ENCODE data around the gene TRDN. TPM values are rescaled to one million over a fixed set of nuclear protein-coding genes. Genes with fewer than 3 reads are reported as not detected.

TRDN gene
- total and polyA plus RNA-seq, 2 experiments from 2014 or later: 0.10 to 0.48 TPM

DNA sequence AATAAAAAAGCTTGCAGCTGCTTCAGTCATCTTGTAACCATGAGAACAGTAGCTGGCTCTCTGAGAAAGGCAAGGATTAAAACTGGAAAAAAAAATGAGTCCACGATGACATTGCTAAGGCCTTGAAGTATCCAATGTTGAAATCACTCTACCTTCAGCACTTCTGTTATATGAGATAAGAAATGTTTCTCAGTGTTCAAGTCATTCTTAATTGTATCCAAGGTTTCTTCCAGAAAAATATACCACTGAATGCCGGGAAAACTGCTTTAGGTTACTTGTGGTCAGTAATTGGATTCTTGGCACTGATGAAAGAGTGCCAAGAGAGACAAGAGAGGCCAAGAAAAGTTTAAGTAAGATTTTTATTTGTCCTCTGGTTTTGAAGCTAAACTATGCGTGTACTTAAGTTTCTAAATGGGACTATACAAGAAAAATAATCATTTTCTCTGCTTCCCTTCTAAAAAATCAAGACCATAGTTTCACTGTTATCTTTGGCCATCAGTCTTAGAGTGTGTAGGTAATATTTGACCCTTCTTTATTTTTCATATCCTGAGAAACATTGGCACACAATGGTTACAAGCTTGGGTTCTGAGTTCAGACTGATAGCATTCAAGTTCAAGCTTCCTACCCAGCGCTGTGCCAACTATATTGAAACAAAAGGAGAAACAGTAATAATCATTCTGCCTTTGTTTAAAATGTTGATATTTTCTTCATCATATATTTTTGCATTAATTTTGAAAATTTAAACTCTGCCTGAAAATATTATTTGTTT is 84.6 kb downstream of the TRDN start:
- Histone ChIP-seq H3K9me3 (ENCODE audit: low read depth) (no peaks in the 10 kb centered on the region), H3K4me3 (no peak overlapping the region), H4K20me1 (ENCODE audit: insufficient read depth, poor library complexity, severe bottlenecking) (no peaks in the 10 kb centered on the region), H3K4me2 (no peak overlapping the region), H3K4me1 (ENCODE audit: insufficient read depth) (no peaks in the 10 kb centered on the region), H3K27ac (no peak overlapping the region), H3K36me3 (replicated peaks; ENCODE audit: insufficient read depth, low read depth) (no peaks in the 10 kb centered on the region), H3K9me2 (replicated peaks; ENCODE audit: insufficient read depth) (no peaks in the 10 kb centered on the region), H2AFZ (no peak overlapping the region), H3K79me2 (no peaks in the 10 kb centered on the region), H3K27me3 (no peaks in the 10 kb centered on the region)
- TF ChIP-seq, protein P1, sequence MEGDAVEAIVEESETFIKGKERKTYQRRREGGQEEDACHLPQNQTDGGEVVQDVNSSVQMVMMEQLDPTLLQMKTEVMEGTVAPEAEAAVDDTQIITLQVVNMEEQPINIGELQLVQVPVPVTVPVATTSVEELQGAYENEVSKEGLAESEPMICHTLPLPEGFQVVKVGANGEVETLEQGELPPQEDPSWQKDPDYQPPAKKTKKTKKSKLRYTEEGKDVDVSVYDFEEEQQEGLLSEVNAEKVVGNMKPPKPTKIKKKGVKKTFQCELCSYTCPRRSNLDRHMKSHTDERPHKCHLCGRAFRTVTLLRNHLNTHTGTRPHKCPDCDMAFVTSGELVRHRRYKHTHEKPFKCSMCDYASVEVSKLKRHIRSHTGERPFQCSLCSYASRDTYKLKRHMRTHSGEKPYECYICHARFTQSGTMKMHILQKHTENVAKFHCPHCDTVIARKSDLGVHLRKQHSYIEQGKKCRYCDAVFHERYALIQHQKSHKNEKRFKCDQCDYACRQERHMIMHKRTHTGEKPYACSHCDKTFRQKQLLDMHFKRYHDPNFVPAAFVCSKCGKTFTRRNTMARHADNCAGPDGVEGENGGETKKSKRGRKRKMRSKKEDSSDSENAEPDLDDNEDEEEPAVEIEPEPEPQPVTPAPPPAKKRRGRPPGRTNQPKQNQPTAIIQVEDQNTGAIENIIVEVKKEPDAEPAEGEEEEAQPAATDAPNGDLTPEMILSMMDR (IDR thresholded peaks at IDR 0.05; ENCODE audit: poor library complexity): no peak
- no peak for TF ChIP-seq EZH2 (IDR thresholded peaks at IDR 0.05; ENCODE audit: borderline replicate concordance)
- no peak for TF ChIP-seq EZH2phosphoT487 (IDR thresholded peaks at IDR 0.05; ENCODE audit: low read depth, severe bottlenecking, unreplicated experiment)
- DNase-seq (ENCODE audit: low spot score): no peak
- WGBS (ENCODE audit: low lambda C conversion rate, missing lambda C conversion rate): 52% methylated on average over 4 of the region's 4 CpGs

DNA sequence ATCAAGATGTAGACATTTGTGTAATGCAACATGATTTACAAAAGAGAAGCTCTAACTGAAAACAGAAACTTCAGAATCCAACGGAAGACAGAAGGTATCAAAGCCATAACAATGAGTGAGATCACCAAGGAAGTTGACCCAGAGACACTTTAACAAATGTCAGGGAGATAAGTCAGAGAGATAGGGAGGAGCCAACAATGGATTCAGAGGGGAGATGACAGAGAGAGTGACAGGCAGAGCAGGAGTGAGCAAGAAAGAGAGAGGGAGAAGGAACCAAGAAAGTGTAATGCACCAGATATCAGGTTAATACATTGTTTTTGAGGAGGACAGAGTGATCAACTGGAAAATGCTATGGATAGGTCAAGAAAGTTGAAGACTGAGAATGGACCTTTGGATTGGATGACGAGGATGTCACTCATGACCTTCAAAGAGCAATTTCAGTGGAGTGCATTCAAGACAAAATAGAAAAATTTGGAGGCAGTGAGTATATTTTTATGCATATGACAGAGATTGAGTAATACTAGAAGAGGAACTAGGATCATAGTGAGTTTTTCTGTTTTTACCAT is 86.6 kb downstream of the TRDN start:
- Histone ChIP-seq H4K20me1 (ENCODE audit: insufficient read depth, poor library complexity, severe bottlenecking) (no peaks in the 10 kb centered on the region), H3K9me3 (ENCODE audit: low read depth) (no peaks in the 10 kb centered on the region), H3K27me3 (no peaks in the 10 kb centered on the region), H3K36me3 (replicated peaks; ENCODE audit: insufficient read depth, low read depth) (no peaks in the 10 kb centered on the region), H2AFZ (no peak overlapping the region), H3K4me1 (ENCODE audit: insufficient read depth) (no peaks in the 10 kb centered on the region), H3K9me2 (replicated peaks; ENCODE audit: insufficient read depth) (no peaks in the 10 kb centered on the region), H3K4me2 (no peak overlapping the region), H3K4me3 (no peak overlapping the region), H3K79me2 (no peaks in the 10 kb centered on the region), H3K27ac (no peak overlapping the region)
- 78% methylated on average over 2 of the region's 2 CpGs for WGBS (ENCODE audit: low lambda C conversion rate, missing lambda C conversion rate)
- TF ChIP-seq, protein P1 (IDR thresholded peaks at IDR 0.05; ENCODE audit: poor library complexity): no peak
- TF ChIP-seq EZH2phosphoT487 (IDR thresholded peaks at IDR 0.05; ENCODE audit: low read depth, severe bottlenecking, unreplicated experiment) (no peak), EZH2 (IDR thresholded peaks at IDR 0.05; ENCODE audit: borderline replicate concordance) (no peak)
- DNase-seq (ENCODE audit: low spot score): no peak

DNA sequence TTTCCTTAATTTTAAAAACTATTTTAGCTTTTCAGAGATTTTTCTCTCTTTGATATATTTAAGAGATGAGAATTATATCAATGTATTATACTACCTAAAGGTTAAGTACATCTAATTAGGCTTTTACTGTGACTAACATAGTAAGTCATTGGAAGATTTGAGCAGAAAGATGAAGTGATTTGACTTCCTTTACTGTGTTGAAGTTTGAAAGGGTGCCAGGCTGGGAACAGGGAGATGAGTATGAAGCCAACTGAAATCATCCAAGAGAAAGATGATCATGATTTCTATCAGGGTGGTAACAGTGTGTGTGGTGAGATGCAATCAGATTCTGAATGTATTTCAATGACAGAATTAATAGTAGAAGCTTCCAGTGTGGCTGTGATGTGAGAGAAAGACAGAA is 87.3 kb downstream of the TRDN start:
- no peaks in the 10 kb centered on the region for H3K27me3 ChIP-seq
- no peaks in the 10 kb centered on the region for H3K79me2 ChIP-seq
- H3K27ac ChIP-seq: no peak overlapping the region
- H3K4me3 ChIP-seq: no peak overlapping the region
- no peak overlapping the region for H2AFZ ChIP-seq
- H4K20me1 ChIP-seq (ENCODE audit: insufficient read depth, poor library complexity, severe bottlenecking): no peaks in the 10 kb centered on the region
- TF ChIP-seq EZH2 (IDR thresholded peaks at IDR 0.05; ENCODE audit: borderline replicate concordance) (no peak), EZH2phosphoT487 (IDR thresholded peaks at IDR 0.05; ENCODE audit: low read depth, severe bottlenecking, unreplicated experiment) (no peak)
- TF ChIP-seq, protein P1 (IDR thresholded peaks at IDR 0.05; ENCODE audit: poor library complexity): no peak
- no peak overlapping the region for H3K4me2 ChIP-seq
- H3K9me2 ChIP-seq (replicated peaks; ENCODE audit: insufficient read depth): no peaks in the 10 kb centered on the region
- no peaks in the 10 kb centered on the region for H3K9me3 ChIP-seq (ENCODE audit: low read depth)
- H3K4me1 ChIP-seq (ENCODE audit: insufficient read depth): no peaks in the 10 kb centered on the region
- no peak for DNase-seq (ENCODE audit: low spot score)
- H3K36me3 ChIP-seq (replicated peaks; ENCODE audit: insufficient read depth, low read depth): no peaks in the 10 kb centered on the region
